ENCODE results near the gene NKIRAS1.

NKIRAS1 gene

GRCh38 chr3:23948761-23949160 is 32.0 kb upstream of the NKIRAS1 start:
- DNase-seq (ENCODE audit: extremely low read depth, low read depth) = no peak
- H3K4me3 ChIP-seq (replicated peaks; ENCODE audit: low read depth, low read length) = no peak overlapping the region
- TF ChIP-seq CTCF (IDR thresholded peaks at IDR 0.05; ENCODE audit: low read depth, low read length, missing control alignments) = no peak

- DNase-seq (ENCODE audit: extremely low read depth, low read depth) = peak; percentile 67
- TF ChIP-seq CTCF (IDR thresholded peaks at IDR 0.05; ENCODE audit: low read depth, low read length, missing control alignments) = no peak
- H3K4me3 ChIP-seq (replicated peaks; ENCODE audit: low read depth, low read length) = peak overlapping the region; percentile 71
These were observed 29.3 kb upstream of the NKIRAS1 start for GRCh38 chr3:23945913-23946687.

- peak overlapping the region; percentile 52 for H3K4me3 ChIP-seq (replicated peaks; ENCODE audit: low read depth, low read length)
- no peak for TF ChIP-seq CTCF (IDR thresholded peaks at IDR 0.05; ENCODE audit: low read depth, low read length, missing control alignments)
- DNase-seq (ENCODE audit: extremely low read depth, low read depth) = no peak
These were observed 28.8 kb upstream of the NKIRAS1 start for GRCh38 chr3:23945663-23945912.

- peak within 1 kb of the TSS; percentile 71 for H3K4me3 ChIP-seq (replicated peaks; ENCODE audit: low read depth, low read length)
- no peak for TF ChIP-seq CTCF (IDR thresholded peaks at IDR 0.05; ENCODE audit: low read depth, low read length, missing control alignments)
- DNase-seq (ENCODE audit: extremely low read depth, low read depth) = no peak
These were observed 28.3 kb upstream of the NKIRAS1 start, which contains the start of gene NR1D2 for GRCh38 chr3:23944861-23945662. Gene NR1D2 (plus strand): TSS chr3:23945286. CDS start chr3:23945579, 293 bp downstream.

GRCh38 chr3:23944007-23944783 is 27.4 kb upstream of the NKIRAS1 start:
- no peak for TF ChIP-seq CTCF (IDR thresholded peaks at IDR 0.05; ENCODE audit: low read depth, low read length, missing control alignments)
- DNase-seq (ENCODE audit: extremely low read depth, low read depth) = no peak
- H3K4me3 ChIP-seq (replicated peaks; ENCODE audit: low read depth, low read length) = peak overlapping the region; percentile 52

- no peak overlapping the region for H3K4me3 ChIP-seq (replicated peaks; ENCODE audit: low read depth, low read length)
- no peak for DNase-seq (ENCODE audit: extremely low read depth, low read depth)
- no peak for TF ChIP-seq CTCF (IDR thresholded peaks at IDR 0.05; ENCODE audit: low read depth, low read length, missing control alignments)
These were observed 25.8 kb upstream of the NKIRAS1 start for GRCh38 chr3:23942546-23942945.
